Measurements from ENCODE around the gene FER. TPM values are rescaled to one million over a fixed set of nuclear protein-coding genes. Genes with fewer than 3 reads are reported as not detected.

FER gene
- total and polyA plus RNA-seq, 2 of the 8 experiments (the other 6 are each of a cell fraction or from before 2014, with no cell fraction given), result 1.3 to 15.8 TPM

DNA sequence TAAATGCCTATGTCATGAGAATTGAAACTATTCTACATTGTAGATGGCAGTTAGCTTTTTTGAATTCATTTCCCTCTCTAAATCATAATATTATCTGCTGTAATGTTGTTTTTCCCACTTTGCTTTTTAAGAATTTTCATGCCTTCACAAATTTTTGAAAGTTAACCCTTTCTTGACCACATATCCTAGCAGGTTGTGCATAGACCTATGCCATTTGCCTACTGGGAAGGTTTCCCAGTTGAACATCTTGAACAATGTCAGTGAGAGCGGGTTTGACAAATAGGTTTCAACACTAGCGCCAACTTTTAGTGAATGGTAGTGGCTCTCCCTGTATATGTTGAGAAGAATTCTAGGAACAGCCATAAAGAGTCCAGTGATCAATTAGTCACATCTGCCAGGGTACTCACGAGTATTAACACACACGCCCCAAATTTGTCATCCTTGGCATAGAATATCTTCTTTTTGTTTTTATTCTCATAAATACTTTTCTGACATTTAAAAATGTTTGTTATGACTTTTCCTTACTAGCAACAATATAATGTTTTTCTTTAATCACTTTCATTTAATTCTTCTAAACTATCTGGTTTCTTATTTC, 354.5 kb downstream of the FER start:
- Histone ChIP-seq H3K36me3 (ENCODE audit: control insufficient read depth in 2 of 4, insufficient read depth in 4 of 4, low read length in 3 of 4) (no peaks in the 10 kb centered on the region), H3K9ac (replicated peaks in 1 of 4; ENCODE audit: extremely low read depth in 1 of 4, low read depth in 3 of 4, low read length in 3 of 4) (no peak overlapping the region), H3K79me1 (ENCODE audit: low read depth, low read length) (no peaks in the 10 kb centered on the region), H4K20me1 (replicated peaks in 1 of 2; ENCODE audit: control insufficient read depth in 1 of 2, insufficient read depth in 2 of 2, low read length in 2 of 2) (no peaks in the 10 kb centered on the region), H3K27me3 (replicated peaks in 1 of 4; ENCODE audit: control insufficient read depth in 3 of 4, extremely low read depth in 1 of 4, insufficient read depth in 3 of 4, low read length in 3 of 4) (no peaks in the 10 kb centered on the region), H3K23me2 (ENCODE audit: low read depth, low read length) (no peaks in the 10 kb centered on the region), H3K4me1 (replicated peaks in 1 of 4; ENCODE audit: control insufficient read depth in 3 of 4, insufficient read depth in 4 of 4, low read length in 3 of 4) (no peaks in the 10 kb centered on the region; a peak in 1 of 7 replicates), H3K79me2 (ENCODE audit: control insufficient read depth in 1 of 2, insufficient read depth in 2 of 2, low read length in 2 of 2) (no peaks in the 10 kb centered on the region), H2BK5ac (ENCODE audit: low read depth, low read length) (no peak overlapping the region), H2BK120ac (replicated peaks; ENCODE audit: low read depth, low read length) (no peak overlapping the region), H3K23ac (ENCODE audit: insufficient read length) (no peak overlapping the region), H3K4me3 (ENCODE audit: extremely low read depth in 1 of 4, insufficient read depth in 2 of 4, low read depth in 3 of 4, low read length in 4 of 4) (no peak overlapping the region), H2BK12ac (ENCODE audit: low read depth, low read length) (no peak overlapping the region), H2BK15ac (ENCODE audit: low read length) (no peak overlapping the region), H4K5ac (ENCODE audit: insufficient read length, low read depth, low read length) (no peak overlapping the region), H3K9me3 (ENCODE audit: insufficient read depth in 2 of 2, low read depth in 1 of 2, low read length in 1 of 2) (no peaks in the 10 kb centered on the region), H3K4ac (replicated peaks; ENCODE audit: insufficient read length, low read depth, low read length) (no peak overlapping the region), H3K56ac (replicated peaks; ENCODE audit: insufficient read length, low read depth, low read length) (no peak overlapping the region), H3K27ac (ENCODE audit: low read depth, low read length) (no peak overlapping the region), H2AFZ (ENCODE audit: low read length) (no peak overlapping the region), H4K91ac (replicated peaks; ENCODE audit: insufficient read length, low read length) (no peak overlapping the region), H3K4me2 (ENCODE audit: insufficient read depth in 1 of 2, low read depth in 2 of 2, low read length in 2 of 2) (no peak overlapping the region), H2BK20ac (ENCODE audit: low read length) (no peak overlapping the region), H3K14ac (ENCODE audit: insufficient read length) (no peak overlapping the region), H4K8ac (ENCODE audit: extremely low read depth, insufficient read depth, low read length) (no peak overlapping the region), H3K18ac (ENCODE audit: extremely low read depth, low read length) (no peak overlapping the region), H2AK5ac (ENCODE audit: low read depth, low read length) (no peak overlapping the region)
- DNase-seq (ENCODE audit: low read depth in 1 of 2, low spot score in 2 of 2) (no peak), FAIRE-seq (no peak)
- ChIA-PET CTCF (ENCODE audit: partially characterized antibody) (no interaction called here), POLR2A (ENCODE audit: partially characterized antibody) (no interaction called here)
- WGBS, 2 experiments (ENCODE audit: extremely low coverage in 1 of 2, insufficient coverage in 1 of 2, insufficient read length in 1 of 2, insufficient replicate concordance in 2 of 2, low coverage in 1 of 2, low lambda C conversion rate in 2 of 2, missing lambda C conversion rate in 1 of 2), result 96% methylated on average over 4 of the region's 4 CpGs; no CpG with 5 or more reads in 1 of the 2 experiments
- TF ChIP-seq TEAD4 (IDR thresholded peaks at IDR 0.05; ENCODE audit: low read depth, low read length) (no peak), CBX8 (IDR thresholded peaks at IDR 0.05; ENCODE audit: borderline replicate concordance, low read depth, low read length) (no peak), SIRT6 (IDR thresholded peaks at IDR 0.05; ENCODE audit: low read length) (no peak), KDM5A (IDR thresholded peaks at IDR 0.05; ENCODE audit: low read length) (no peak)
